Neural cell (in vitro differentiated cells): ENCODE results near the gene SKA2. TPM values are rescaled to one million over a fixed set of nuclear protein-coding genes. Genes with fewer than 3 reads are reported as not detected.
"Not testable (repeated sequence)": the region's sequence is repeated elsewhere in the genome, so short reads cannot be mapped to it uniquely, and the experiment has no call there.

Experiments
- H2AFZ ChIP-seq: fragments of 200-600, 300-800 bp; sonication (generic), shearing (Covaris generic); 2 replicates; pipeline ENCODE4 v1.6.0; 2014; ENCODE audit warnings: low read depth, mild to moderate bottlenecking, antibody characterized with exemption, low read length, moderate library complexity
- H3F3A ChIP-seq: fragments of 200-600 bp; shearing (Covaris generic); 2 replicates; pipeline ENCODE4 v1.6.1; 2016; ENCODE audit warnings: mild to moderate bottlenecking, moderate library complexity, mixed read lengths, antibody characterized with exemption, low read length; ENCODE audit not compliant: insufficient read depth, poor library complexity, severe bottlenecking
- H3K27ac ChIP-seq: fragments of 200-600, 300-800 bp; sonication (generic), shearing (Covaris generic); 2 replicates; pipeline ENCODE4 v1.5.1; 2014; ENCODE audit warnings: mild to moderate bottlenecking, low read length, moderate library complexity
- H3K27me3 ChIP-seq: fragments of 300-800, 200-600 bp; sonication (generic), shearing (Covaris generic); 2 replicates; pipeline ENCODE4 v1.6.0; 2014; ENCODE audit warnings: mild to moderate bottlenecking, low read depth, low read length, moderate library complexity; ENCODE audit not compliant: insufficient read depth
- H3K36me3 ChIP-seq: fragments of 300-800, 200-600 bp; sonication (generic), shearing (Covaris generic); 2 replicates; pipeline ENCODE4 v1.5.1; 2014; ENCODE audit warnings: mild to moderate bottlenecking, antibody characterized with exemption, low read length, moderate library complexity; ENCODE audit not compliant: insufficient read depth
- H3K4me2 ChIP-seq: fragments of 300-800, 200-600 bp; sonication (generic), shearing (Covaris generic); 2 replicates; pipeline ENCODE4 v1.6.0; 2014; ENCODE audit warnings: mild to moderate bottlenecking, low read length
- H3K4me3 ChIP-seq: fragments of 300-800, 200-600 bp; sonication (generic), shearing (Covaris generic); 2 replicates; pipeline ENCODE4 v1.5.1; 2014; ENCODE audit warnings: mild to moderate bottlenecking, low read length, moderate library complexity
- H3K79me2 ChIP-seq: fragments of 200-600 bp; shearing (Covaris generic); replicated peaks from 2 replicates; pipeline ENCODE4 v1.6.0; 2014; ENCODE audit warnings: mild to moderate bottlenecking, low read length, moderate library complexity; ENCODE audit not compliant: insufficient read depth
- H3K9ac ChIP-seq: fragments of 300-800, 200-600 bp; sonication (generic), shearing (Covaris generic); 2 replicates; pipeline ENCODE4 v1.6.1; 2016; ENCODE audit warnings: mild to moderate bottlenecking, low read length, mixed read lengths
- H3K9me2 ChIP-seq: fragments of 200-600 bp; shearing (Covaris generic); 2 replicates; pipeline ENCODE4 v1.6.1; 2016; ENCODE audit warnings: mild to moderate bottlenecking, low read length, mixed read lengths; ENCODE audit not compliant: insufficient read depth
- H3K9me3 ChIP-seq: fragments of 200-600, 300-800 bp; sonication (generic), shearing (Covaris generic); 2 replicates; pipeline ENCODE4 v1.6.1; 2016; ENCODE audit warnings: mild to moderate bottlenecking, mixed run types, low read length, moderate library complexity, mixed read lengths
- H4K20me1 ChIP-seq: fragments of 200-600 bp; shearing (Covaris generic); 2 replicates; pipeline ENCODE4 v1.6.1; 2016; ENCODE audit warnings: mild to moderate bottlenecking, mixed run types; ENCODE audit not compliant: insufficient read depth
- EP300 ChIP-seq: fragments of 450-650 bp; conservative IDR thresholded peaks from 2 replicates; pipeline ENCODE4 v1.6.1; 2014; ENCODE audit warnings: antibody characterized with exemption, mild to moderate bottlenecking, moderate library complexity; ENCODE audit not compliant: poor library complexity, severe bottlenecking
- EZH2 ChIP-seq: fragments of 200-600, 300-800 bp; shearing (Covaris generic), sonication (generic); IDR thresholded peaks from 2 replicates; pipeline ENCODE4 v1.6.1; 2014; ENCODE audit warnings: antibody characterized with exemption, low read length, borderline replicate concordance, mild to moderate bottlenecking; ENCODE audit not compliant: insufficient read depth, poor library complexity, severe bottlenecking
- MXI1 ChIP-seq: fragments of 450-650 bp; conservative IDR thresholded peaks from 2 replicates; pipeline ENCODE4 v1.6.1; 2014; ENCODE audit warnings: antibody characterized with exemption, mild to moderate bottlenecking; ENCODE audit not compliant: poor library complexity, severe bottlenecking
- POLR2AphosphoS5 ChIP-seq: IDR thresholded peaks from 2 replicates; pipeline ENCODE4 v1.6.1; 2012
- RAD21 ChIP-seq: fragments of 450-650 bp; conservative IDR thresholded peaks from 2 replicates; pipeline ENCODE4 v1.6.1; 2014; ENCODE audit warnings: antibody characterized with exemption, mild to moderate bottlenecking, moderate library complexity
- SMC3 ChIP-seq: fragments of 450-650 bp; conservative IDR thresholded peaks from 2 replicates; pipeline ENCODE4 v1.6.1; 2014; ENCODE audit warnings: antibody characterized with exemption, mild to moderate bottlenecking, moderate library complexity; ENCODE audit not compliant: poor library complexity
- TAF1 ChIP-seq: IDR thresholded peaks from 2 replicates; pipeline ENCODE4 v1.6.1; 2012; ENCODE audit warnings: low read depth
- polyA plus RNA-seq: library from polyadenylated mRNA; depleted of rRNA; stranded (reverse); fragments of >200 nt; gene quantifications from 2 replicates; pipeline ENCODE4 v1.2.3, GENCODE V29; 2014
- TF ChIP-seq, protein P1 (sequence below): fragments of 450-650 bp; IDR thresholded peaks from 2 replicates; pipeline ENCODE4 v1.5.1; 2014; ENCODE audit warnings: antibody characterized with exemption, mild to moderate bottlenecking, moderate library complexity; ENCODE audit not compliant: poor library complexity, severe bottlenecking
- TF ChIP-seq, protein P2 (sequence below): IDR thresholded peaks from 2 replicates; pipeline ENCODE4 v1.6.1; 2012; ENCODE audit warnings: borderline replicate concordance

Gene SKA2
- polyA plus RNA-seq, 1 donor from 2014 or later, result 336 TPM

DNA sequence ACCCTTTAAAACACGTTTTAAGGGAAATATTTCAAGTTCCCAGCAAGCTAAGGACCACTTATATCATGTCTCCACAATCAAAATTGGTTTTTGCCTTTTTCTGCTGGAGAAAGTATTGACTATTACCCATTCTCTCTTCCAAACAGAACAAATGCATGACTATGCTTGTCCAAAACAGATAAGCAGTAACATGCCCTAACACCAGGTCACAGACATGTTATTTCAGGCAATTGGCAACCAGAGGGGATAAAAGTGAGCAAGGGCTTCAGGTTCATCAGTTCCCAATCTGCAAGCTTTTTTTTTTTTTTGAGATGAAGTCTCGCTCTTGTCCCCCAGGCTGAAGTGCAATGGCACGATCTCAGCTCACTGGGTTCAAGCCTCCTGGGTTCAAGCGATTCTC lies 15.0 kb downstream of the SKA2 start:
- Histone ChIP-seq H3K36me3 (no peaks in the 10 kb centered on the region), H2AFZ (no peak overlapping the region), H3F3A (no peaks in the 10 kb centered on the region), H4K20me1 (no peaks in the 10 kb centered on the region), H3K9me3 (no peaks in the 10 kb centered on the region), H3K27ac (no peak overlapping the region), H3K9ac (no peak overlapping the region), H3K27me3 (no peaks in the 10 kb centered on the region), H3K4me3 (no peak overlapping the region), H3K4me2 (no peak overlapping the region), H3K9me2 (no peaks in the 10 kb centered on the region), H3K79me2 (peaks cover 88% of the 10 kb centered on the region)
- no peak for TF ChIP-seq SMC3
- no peak for TF ChIP-seq TAF1
- no peak for TF ChIP-seq POLR2AphosphoS5
- no peak for TF ChIP-seq MXI1
- TF ChIP-seq EZH2, result no peak
- TF ChIP-seq, protein P1, sequence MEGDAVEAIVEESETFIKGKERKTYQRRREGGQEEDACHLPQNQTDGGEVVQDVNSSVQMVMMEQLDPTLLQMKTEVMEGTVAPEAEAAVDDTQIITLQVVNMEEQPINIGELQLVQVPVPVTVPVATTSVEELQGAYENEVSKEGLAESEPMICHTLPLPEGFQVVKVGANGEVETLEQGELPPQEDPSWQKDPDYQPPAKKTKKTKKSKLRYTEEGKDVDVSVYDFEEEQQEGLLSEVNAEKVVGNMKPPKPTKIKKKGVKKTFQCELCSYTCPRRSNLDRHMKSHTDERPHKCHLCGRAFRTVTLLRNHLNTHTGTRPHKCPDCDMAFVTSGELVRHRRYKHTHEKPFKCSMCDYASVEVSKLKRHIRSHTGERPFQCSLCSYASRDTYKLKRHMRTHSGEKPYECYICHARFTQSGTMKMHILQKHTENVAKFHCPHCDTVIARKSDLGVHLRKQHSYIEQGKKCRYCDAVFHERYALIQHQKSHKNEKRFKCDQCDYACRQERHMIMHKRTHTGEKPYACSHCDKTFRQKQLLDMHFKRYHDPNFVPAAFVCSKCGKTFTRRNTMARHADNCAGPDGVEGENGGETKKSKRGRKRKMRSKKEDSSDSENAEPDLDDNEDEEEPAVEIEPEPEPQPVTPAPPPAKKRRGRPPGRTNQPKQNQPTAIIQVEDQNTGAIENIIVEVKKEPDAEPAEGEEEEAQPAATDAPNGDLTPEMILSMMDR, result no peak
- TF ChIP-seq, protein P2, sequence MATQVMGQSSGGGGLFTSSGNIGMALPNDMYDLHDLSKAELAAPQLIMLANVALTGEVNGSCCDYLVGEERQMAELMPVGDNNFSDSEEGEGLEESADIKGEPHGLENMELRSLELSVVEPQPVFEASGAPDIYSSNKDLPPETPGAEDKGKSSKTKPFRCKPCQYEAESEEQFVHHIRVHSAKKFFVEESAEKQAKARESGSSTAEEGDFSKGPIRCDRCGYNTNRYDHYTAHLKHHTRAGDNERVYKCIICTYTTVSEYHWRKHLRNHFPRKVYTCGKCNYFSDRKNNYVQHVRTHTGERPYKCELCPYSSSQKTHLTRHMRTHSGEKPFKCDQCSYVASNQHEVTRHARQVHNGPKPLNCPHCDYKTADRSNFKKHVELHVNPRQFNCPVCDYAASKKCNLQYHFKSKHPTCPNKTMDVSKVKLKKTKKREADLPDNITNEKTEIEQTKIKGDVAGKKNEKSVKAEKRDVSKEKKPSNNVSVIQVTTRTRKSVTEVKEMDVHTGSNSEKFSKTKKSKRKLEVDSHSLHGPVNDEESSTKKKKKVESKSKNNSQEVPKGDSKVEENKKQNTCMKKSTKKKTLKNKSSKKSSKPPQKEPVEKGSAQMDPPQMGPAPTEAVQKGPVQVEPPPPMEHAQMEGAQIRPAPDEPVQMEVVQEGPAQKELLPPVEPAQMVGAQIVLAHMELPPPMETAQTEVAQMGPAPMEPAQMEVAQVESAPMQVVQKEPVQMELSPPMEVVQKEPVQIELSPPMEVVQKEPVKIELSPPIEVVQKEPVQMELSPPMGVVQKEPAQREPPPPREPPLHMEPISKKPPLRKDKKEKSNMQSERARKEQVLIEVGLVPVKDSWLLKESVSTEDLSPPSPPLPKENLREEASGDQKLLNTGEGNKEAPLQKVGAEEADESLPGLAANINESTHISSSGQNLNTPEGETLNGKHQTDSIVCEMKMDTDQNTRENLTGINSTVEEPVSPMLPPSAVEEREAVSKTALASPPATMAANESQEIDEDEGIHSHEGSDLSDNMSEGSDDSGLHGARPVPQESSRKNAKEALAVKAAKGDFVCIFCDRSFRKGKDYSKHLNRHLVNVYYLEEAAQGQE, result no peak
- no peak for TF ChIP-seq EP300
- no peak for TF ChIP-seq RAD21

DNA sequence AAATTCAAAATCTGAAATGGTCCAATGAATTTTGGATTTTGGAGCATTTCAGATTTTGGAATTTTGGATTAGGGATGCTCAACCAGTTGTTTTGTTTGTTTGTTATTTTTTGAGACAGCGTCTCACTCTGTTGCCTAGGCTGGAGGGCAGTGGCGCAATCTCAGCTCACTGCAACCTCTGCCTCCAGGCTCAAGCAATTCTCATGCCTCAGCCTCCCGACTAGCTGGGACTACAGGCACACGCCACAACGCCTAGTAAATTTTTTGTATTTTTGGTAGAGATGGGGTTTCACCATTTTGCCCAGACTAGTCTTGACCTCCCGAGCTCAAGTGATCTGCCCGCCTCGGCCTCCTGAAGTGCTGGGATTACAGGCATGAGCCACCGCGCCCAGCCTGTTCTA lies 16.6 kb downstream of the SKA2 start:
- not testable (repeated sequence) for H4K20me1 ChIP-seq, H3F3A ChIP-seq, H3K4me3 ChIP-seq, H3K9me3 ChIP-seq, H3K27me3 ChIP-seq, H3K9me2 ChIP-seq, H2AFZ ChIP-seq, H3K27ac ChIP-seq, H3K36me3 ChIP-seq, H3K9ac ChIP-seq, H3K4me2 ChIP-seq
- peaks cover 88% of the 10 kb centered on the region for H3K79me2 ChIP-seq

DNA sequence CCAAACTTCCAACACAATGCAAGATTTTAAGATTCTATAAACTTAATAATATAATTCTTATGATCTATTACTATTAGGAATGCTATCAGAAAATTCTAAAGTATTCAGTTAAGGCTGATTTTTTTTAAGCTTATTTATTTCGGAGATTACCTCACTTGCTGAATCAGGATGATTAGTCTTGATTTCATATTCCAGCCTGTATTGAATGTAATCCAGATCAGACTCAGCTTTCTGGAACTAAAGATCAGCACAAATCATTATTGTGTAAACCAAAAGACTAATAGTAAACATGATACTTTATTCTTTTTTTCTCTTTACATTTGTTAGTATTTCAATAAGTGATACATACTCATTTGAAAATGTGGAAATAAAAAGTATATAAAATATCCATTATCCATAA lies 23.9 kb downstream of the SKA2 start:
- Histone ChIP-seq H2AFZ (no peak overlapping the region), H4K20me1 (no peaks in the 10 kb centered on the region), H3K36me3 (no peaks in the 10 kb centered on the region), H3K27me3 (no peaks in the 10 kb centered on the region), H3K4me3 (no peak overlapping the region), H3K9ac (no peak overlapping the region), H3K9me3 (no peaks in the 10 kb centered on the region), H3F3A (no peaks in the 10 kb centered on the region), H3K9me2 (no peaks in the 10 kb centered on the region), H3K27ac (no peak overlapping the region), H3K79me2 (peaks cover 54% of the 10 kb centered on the region), H3K4me2 (no peak overlapping the region)
- TF ChIP-seq, protein P1, result no peak
